Hematopoietic multipotent progenitor cell treated with erythropoietin and hydrocortisone succinate and interleukin-3 and kit ligand, for 4 days (in vitro differentiated cells): ENCODE data around the gene TPCN2.

ENCODE experiments used
- DNase-seq: peaks from one replicate; pipeline ENCODE4 v3.0.0-alpha.2; 2015

The TPCN2 gene

GRCh38 chr11:69154211-69154913 lies 105.6 kb downstream of the TPCN2 start:
- DNase-seq: no peak

DNA sequence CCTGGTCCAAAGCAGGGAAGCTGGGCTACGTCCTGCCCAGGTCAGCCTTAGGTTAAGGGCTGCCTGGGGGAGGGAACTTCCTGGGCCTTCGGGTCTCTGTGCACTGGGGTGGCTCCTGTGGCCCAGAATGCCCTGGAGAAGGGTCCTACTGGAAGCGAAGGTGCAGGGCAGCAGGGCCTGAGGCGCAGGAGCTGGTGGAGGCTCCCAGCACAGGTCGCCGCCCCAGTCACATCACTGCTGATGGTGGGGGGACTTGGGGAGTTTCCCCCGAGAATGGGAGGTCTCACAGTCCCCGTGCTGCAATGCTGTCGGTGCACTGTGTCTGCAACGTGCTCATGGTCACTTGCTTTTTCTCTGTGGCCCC lies 106.2 kb downstream of the TPCN2 start:
- no peak for DNase-seq

GRCh38 chr11:69155302-69156234 lies 106.8 kb downstream of the TPCN2 start, which contains the start of gene SMIM38:
Gene SMIM38 (plus strand): TSS chr11:69155935. CDS start chr11:69157847, 1,912 bp downstream.
- no peak for DNase-seq

- DNase-seq: peak; percentile 25
Observed at GRCh38 chr11:69156235-69156639, 107.5 kb downstream of the TPCN2 start.

GRCh38 chr11:69156673-69157155 lies 108.0 kb downstream of the TPCN2 start:
- DNase-seq: peak; percentile 48

DNA sequence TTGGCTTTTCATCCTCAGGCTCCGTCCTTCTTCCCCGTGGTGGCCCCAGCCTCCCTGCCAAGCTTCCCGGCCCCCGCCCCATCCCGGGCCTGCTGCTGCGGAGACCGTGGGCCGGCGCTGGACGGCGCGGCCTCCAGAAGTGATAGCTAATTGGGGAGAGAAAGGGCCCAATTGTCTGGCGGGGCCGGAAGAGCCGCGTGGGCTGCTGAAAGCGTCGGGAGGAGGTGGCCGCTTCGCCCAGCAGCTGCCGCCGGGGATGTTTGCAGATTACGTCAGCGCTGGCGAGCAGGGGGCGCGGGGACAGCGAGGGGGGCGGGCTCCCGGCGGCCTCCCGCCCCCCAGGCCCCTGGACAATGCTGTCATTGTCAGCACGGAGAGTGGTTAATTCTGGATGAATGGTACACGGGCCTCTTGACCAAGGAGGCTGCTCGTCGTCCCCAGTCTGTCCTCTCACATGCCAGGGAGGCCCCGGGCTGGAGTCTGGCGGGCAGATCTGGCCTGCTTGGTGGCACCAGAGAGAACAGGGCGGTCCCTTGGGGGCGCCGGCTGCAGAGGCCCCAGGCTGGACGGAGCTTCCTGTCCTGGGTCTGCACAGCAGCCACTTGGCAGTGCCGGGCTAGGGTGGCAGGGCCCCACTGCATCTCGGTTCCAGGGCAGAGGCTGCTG lies 108.6 kb downstream of the TPCN2 start:
- DNase-seq: no peak

GRCh38 chr11:69157822-69158231 lies 109.1 kb downstream of the TPCN2 start:
- no peak for DNase-seq

DNA sequence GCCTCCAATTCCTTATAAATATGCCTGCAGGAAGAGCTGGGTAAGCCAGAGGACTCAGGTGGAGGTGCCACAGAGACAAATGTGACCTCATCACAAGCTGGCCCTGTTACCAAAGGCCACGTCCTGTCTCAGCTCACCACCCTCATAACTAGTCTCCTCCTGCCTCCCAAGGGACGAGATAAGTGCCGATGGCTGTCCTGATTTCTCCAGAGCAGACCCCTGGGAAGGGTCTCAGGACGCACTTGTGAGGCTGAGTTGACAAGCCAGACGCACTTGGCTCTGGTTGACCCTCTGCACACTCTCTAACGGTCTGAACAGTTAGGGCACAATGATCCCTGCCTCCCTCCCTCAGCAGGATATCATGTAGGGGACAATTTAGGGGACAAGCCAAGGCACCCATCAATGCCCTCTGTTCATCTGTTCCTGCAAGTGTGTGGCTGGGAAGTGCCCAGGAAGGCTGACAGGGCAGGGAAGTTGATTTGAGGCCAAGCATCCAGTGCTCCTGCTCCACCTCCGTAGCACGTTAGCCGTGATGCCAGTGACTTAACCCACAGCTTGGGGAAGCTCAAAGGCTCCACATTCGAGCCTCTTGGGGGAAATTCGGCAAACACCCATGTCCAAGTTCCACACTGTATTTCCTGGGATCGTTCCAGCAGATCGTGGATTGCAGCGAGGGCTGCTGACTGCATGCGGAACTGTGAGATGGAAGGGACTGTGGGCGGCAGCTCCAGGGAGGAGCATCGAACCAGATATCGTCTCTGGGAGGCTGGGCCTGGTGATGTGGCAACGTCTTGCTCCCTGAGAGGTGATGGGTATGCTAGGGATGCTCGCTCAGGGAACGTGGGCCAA lies 109.8 kb downstream of the TPCN2 start:
- DNase-seq: no peak

DNA sequence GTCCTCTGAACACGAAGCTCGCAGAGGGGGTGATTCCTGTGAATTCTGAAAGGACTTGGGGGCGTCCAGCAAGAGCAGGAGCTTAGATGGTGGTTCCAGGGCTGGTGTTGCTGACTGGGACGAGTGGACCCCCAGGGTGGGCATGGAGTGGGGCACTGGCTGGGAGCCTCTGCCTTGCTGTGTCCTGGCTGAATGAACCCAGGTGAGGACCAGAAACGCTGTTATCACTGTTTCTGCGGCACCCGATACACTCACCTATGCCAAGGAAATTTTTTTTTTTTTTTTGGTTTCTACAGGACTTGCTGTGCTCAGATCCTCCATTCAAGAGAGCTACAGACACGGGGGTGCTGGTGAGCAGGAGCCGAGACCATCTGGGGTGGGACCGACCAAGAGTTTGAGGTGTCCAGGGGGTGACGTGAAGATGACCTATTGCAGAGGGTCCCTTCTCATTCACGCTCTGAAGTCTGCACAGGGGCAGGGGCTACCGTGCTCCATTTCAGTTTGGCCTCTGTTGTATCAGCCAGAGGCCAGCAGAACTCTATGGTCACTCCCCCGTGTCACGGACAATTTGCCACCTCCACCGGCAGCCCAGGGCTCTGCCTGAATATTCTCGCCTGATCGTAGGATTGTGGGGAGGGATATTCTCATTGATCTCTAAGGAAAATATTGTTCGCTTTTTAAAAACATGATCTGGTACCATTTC lies 110.6 kb downstream of the TPCN2 start:
- DNase-seq: no peak

- DNase-seq: peak; percentile 26
Observed at GRCh38 chr11:69160296-69161116, 111.8 kb downstream of the TPCN2 start.

DNA sequence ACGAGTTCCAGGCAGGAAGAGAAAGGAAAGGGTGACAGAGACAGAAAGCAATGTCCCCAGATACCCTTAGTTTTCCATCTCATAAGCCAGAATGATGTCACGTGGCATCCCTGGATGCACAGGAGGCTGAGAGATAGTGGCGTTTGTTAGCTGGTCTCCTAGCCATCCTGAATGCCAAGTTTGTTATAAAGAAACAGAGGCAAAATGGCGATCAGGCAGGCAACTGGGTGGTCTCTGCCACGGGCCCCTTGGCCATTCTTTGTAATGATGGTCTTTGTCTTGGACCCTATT lies 112.3 kb downstream of the TPCN2 start:
- DNase-seq: no peak

- no peak for DNase-seq
Observed at GRCh38 chr11:69162505-69162904, 113.8 kb downstream of the TPCN2 start.

DNA sequence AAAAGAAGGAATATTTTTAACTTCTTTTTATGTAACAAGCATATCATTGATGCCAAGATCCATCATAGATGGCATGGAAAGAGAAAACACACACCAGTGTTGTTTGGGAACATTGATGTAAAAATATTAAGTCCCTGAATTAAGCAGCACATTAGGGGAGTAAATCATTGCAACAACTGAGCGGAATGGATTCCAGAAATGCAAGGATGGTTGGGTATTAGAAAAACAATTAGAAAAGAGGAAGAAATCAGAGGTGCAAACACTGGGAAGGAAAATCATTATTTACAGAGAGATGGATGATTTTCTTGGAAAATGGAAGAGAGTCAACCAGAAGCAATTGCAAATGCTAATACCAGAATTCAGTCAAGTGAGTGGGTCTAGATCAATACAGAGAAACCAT lies 115.1 kb downstream of the TPCN2 start:
- no peak for DNase-seq

DNA sequence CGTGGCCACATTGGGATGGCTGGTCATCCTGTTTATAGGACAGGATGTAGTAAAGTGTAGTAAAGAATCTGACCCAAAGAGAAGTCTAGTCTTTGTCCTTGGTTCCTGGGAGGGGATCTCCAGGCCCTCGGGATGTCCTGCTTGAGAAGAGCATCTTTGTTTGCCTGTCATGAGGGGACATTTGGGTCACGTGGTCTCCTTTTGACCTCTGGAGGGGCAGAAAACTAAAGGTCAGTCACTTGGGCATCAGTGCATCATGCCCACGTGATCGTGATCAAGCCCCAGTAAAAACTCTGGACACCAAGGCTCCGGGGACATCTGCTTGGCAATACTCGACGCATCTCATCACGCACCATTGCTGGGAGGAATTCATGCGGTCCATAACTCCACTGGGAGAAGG lies 116.1 kb downstream of the TPCN2 start:
- DNase-seq: no peak

- no peak for DNase-seq
Observed at GRCh38 chr11:69165775-69166174, 117.0 kb downstream of the TPCN2 start.

DNA sequence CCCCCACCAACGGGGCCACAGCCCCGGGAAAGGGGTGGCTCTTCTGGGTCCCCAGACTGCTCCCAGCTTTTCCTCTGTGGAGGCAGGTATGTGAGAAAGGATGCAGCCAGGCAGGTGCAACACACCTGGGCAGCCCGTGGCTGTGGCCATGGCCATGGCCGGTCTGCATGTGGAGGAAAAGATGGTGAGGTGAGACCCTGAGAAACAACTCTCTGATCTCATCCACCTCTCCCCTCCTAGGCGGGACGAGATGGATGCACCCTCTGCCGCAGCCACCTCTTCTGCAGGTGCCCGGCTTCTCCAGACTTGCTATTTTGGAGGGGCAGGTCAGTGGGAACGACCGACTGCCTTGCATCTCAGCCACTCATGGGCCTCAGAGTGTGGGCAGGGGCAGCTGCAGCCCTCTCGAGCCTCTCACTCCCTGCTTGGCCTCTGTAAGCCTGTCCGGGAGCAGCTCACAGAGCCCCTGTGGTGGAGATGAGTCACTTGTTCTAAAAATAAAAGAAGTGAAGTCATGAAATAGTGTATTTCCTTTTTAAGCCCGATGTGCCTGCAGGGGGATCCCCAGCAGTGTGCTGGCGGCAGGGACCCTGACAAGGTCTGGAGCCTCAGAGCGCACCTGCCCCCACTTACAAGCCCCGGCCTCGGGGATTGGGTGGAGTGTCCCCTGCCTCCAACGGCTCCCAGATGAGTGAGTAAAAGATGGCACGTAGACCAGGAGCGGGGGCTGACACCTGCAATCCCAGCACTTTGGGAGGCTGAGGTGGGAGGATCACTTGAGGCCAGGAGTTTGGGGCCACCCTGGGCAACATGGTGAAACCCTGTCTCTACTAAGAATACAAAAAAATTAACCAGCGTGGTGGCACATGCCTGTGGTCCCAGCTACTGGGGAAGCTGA lies 117.7 kb downstream of the TPCN2 start:
- peak; percentile 72 for DNase-seq

DNA sequence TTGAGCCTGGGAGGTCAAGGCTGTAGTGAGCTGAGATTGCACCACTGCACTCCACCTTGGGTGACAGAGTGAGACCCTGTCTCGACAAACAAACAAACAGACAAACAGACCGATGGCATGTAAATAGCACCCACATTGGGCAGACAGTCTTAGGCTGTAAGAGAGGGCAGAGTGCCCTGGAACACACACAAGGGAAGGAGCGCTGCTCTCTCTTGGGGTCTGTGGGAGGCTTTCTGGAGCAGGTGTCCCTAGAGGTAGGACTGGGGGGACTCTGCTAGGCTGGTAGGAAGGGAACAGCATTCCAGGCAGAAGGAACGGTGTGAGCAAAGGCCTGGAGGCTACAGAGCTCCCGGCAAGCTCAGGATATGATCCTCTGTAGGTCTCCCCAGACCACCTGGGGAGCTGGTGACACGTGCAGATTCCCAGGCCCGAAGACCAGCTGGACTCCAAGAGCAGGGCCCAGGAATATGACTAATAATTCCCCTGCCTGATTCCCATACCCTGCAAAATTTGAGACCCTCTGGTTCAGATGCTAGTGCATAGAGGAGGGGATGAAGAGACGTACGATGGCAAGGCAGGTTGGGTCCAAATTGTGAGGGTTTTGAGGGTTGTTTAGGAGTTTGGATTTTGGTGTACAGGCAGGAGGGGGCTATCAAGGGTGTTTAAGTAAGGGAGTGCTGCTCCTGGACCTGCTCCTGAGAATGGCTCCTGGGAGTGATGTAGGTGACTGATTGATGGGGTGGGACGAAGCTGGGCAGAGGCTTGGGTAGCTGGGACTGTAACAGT lies 118.6 kb downstream of the TPCN2 start:
- DNase-seq: no peak

GRCh38 chr11:69167916-69168691 lies 119.4 kb downstream of the TPCN2 start:
- DNase-seq: no peak
